ENCODE results near the gene ADAM12.
"Not testable (repeated sequence)": the region's sequence is repeated elsewhere in the genome, so short reads cannot be mapped to it uniquely, and the experiment has no call there.

Gene ADAM12

GRCh38 chr10:125980521-125981035 is 407.7 kb downstream of the ADAM12 start:
- no peak for DNase-seq (ENCODE audit: low read depth)

GRCh38 chr10:125979976-125980375 is 408.3 kb downstream of the ADAM12 start:
- no peak for DNase-seq (ENCODE audit: low read depth)

- DNase-seq (ENCODE audit: low read depth): no peak
Observed at GRCh38 chr10:125976960-125977605, 411.2 kb downstream of the ADAM12 start.

GRCh38 chr10:125970077-125970630 is 418.1 kb downstream of the ADAM12 start:
- not testable (repeated sequence) for DNase-seq (ENCODE audit: low read depth)

- no peak for DNase-seq (ENCODE audit: low read depth)
Observed at GRCh38 chr10:125967533-125967932, 420.7 kb downstream of the ADAM12 start.

GRCh38 chr10:125964558-125964957 is 423.7 kb downstream of the ADAM12 start:
- DNase-seq (ENCODE audit: low read depth): no peak

Data from activated T-helper 9 cell treated with anti-CD3 and anti-CD28 coated beads, Interleukin-2, amount 50 U/mL, for 16 hours (primary cell).